Gastroesophageal sphincter (tissue), 4 donors: Measurements from ENCODE around the gene MAN1C1. TPM values are rescaled to one million over a fixed set of nuclear protein-coding genes. Genes with fewer than 3 reads are reported as not detected.

Experiments
- ATAC-seq: fragments of 150-250 bp; one replicate; pipeline ENCODE4 v1.9.1; 2016; ENCODE audit warnings: mild to moderate bottlenecking, moderate library complexity
- H3K27ac ChIP-seq, 4 donors: fragments of 200-600 bp; sonication (generic) in 3 of 4; 1 replicate in 3 of 4; 2 replicates in 1 of 4; pipeline ENCODE4 v1.5.1; 2016 to 2019
- H3K27me3 ChIP-seq: fragments of 200-600 bp; sonication (generic); one replicate; pipeline ENCODE4 v1.5.1; 2019
- H3K36me3 ChIP-seq, 2 donors: fragments of 200-600 bp; sonication (generic); one replicate each; pipeline ENCODE4 v1.5.1; 2019; ENCODE audit warnings: control low read depth in 1 of 2
- H3K4me1 ChIP-seq, 3 donors: fragments of 200-600 bp; sonication (generic); 1 replicate in 2 of 3; 2 replicates in 1 of 3; pipeline ENCODE4 v1.5.1; 2016 to 2019; ENCODE audit warnings: control low read depth in 2 of 3
- H3K4me3 ChIP-seq, 2 donors: fragments of 200-600 bp; sonication (generic); one replicate each; pipeline ENCODE4 v1.5.1; 2019; ENCODE audit warnings: mild to moderate bottlenecking in 1 of 2, moderate library complexity in 1 of 2
- H3K9me3 ChIP-seq, 3 donors: fragments of 200-600 bp; sonication (generic); one replicate each; pipeline ENCODE4 v1.5.1; 2017 to 2019; ENCODE audit warnings: control low read depth in 2 of 3
- CTCF ChIP-seq, 4 experiments: fragments of 200-600 bp in 2 of 4; fragments of 450-650 bp in 2 of 4; sonication (generic) in 1 of 4; IDR thresholded peaks; one replicate each; pipeline ENCODE4 v1.5.1; 2017 to 2019; ENCODE audit warnings: antibody characterized with exemption in 4 of 4, mild to moderate bottlenecking in 2 of 4, moderate library complexity in 2 of 4
- EP300 ChIP-seq: sonication (generic); formaldehyde crosslinking; IDR thresholded peaks from one replicate; pipeline ENCODE4 v1.6.1; 2017; ENCODE audit warnings: antibody characterized with exemption, mild to moderate bottlenecking
- POLR2A ChIP-seq, 2 donors: fragments of 450-650 bp; IDR thresholded peaks; one replicate each; pipeline ENCODE4 v1.6.1; 2017; ENCODE audit warnings: antibody characterized with exemption in 2 of 2, mild to moderate bottlenecking in 2 of 2, moderate library complexity in 1 of 2
- POLR2AphosphoS5 ChIP-seq: sonication (generic); formaldehyde crosslinking; IDR thresholded peaks from one replicate; pipeline ENCODE4 v1.6.1; 2017; ENCODE audit warnings: antibody characterized with exemption
- WGBS, 2 donors: methylation state at CpG; one replicate each; pipeline ENCODE4 v1.1.5; 2018; ENCODE audit warnings: low coverage in 1 of 2; 5-methylcytosine and 5-hydroxymethylcytosine counted together
- total RNA-seq, 4 donors: library from RNA; depleted of rRNA; stranded (reverse); fragments of >200 nt; gene quantifications; one replicate each; pipeline ENCODE4 v1.1.0, GENCODE V29; 2016

MAN1C1 gene
- total RNA-seq, 4 donors from 2014 or later: 20.0 to 38.1 (median 27.8) TPM

GRCh38 chr1:25768999-25769398, 152.4 kb downstream of the MAN1C1 start:
- Histone ChIP-seq H3K27ac (no peak overlapping the region), H3K9me3 (no peaks in the 10 kb centered on the region), H3K27me3 (no peaks in the 10 kb centered on the region), H3K36me3 (peaks cover 0 to 66% of the 10 kb centered on the region in 2 donors), H3K4me1 (peaks cover 0 to 23% (median 4%) of the 10 kb centered on the region in 3 donors), H3K4me3 (no peak overlapping the region)
- no peak for ATAC-seq
- TF ChIP-seq POLR2AphosphoS5: no peak
- TF ChIP-seq EP300: no peak
- no peak for TF ChIP-seq POLR2A (IDR thresholded peaks at IDR 0.05)
- no peak for TF ChIP-seq CTCF (IDR thresholded peaks at IDR 0.05)
- WGBS, 2 donors: 89 to 100% methylated on average over 2 of the region's 2 CpGs

GRCh38 chr1:25769625-25770383, 153.2 kb downstream of the MAN1C1 start:
- no peak overlapping the region for H3K4me3 ChIP-seq
- H3K27ac ChIP-seq: peak overlapping the region in 1 of 4 donors; percentile 14
- H3K9me3 ChIP-seq: no peaks in the 10 kb centered on the region
- ATAC-seq: no peak
- whole genome bisulfite sequencing, 2 donors: 66 to 96% methylated on average over 3 to 10 of the region's 27 CpGs
- H3K36me3 ChIP-seq: peaks cover 0 to 66% of the 10 kb centered on the region in 2 donors
- TF ChIP-seq EP300 (no peak), CTCF (IDR thresholded peaks at IDR 0.05) (no peak), POLR2AphosphoS5 (no peak), POLR2A (IDR thresholded peaks at IDR 0.05) (no peak)
- H3K27me3 ChIP-seq: no peaks in the 10 kb centered on the region
- H3K4me1 ChIP-seq: peaks cover 0 to 23% (median 4%) of the 10 kb centered on the region in 3 donors

GRCh38 chr1:25770541-25771220, 154.1 kb downstream of the MAN1C1 start:
- WGBS, 2 donors: 43 to 59% methylated on average over 3 to 9 of the region's 14 CpGs
- Histone ChIP-seq H3K9me3 (no peaks in the 10 kb centered on the region), H3K27ac (peak overlapping the region in 3 of 4 donors; percentile 14 to 60 (median 46)), H3K4me1 (peaks cover 0 to 23% (median 4%) of the 10 kb centered on the region in 3 donors), H3K36me3 (peaks cover 0 to 64% of the 10 kb centered on the region in 2 donors), H3K27me3 (no peaks in the 10 kb centered on the region), H3K4me3 (no peak overlapping the region)
- no peak for ATAC-seq
- TF ChIP-seq EP300 (no peak), POLR2A (IDR thresholded peaks at IDR 0.05) (no peak), POLR2AphosphoS5 (no peak), CTCF (IDR thresholded peaks at IDR 0.05) (no peak)

- Histone ChIP-seq H3K9me3 (no peaks in the 10 kb centered on the region), H3K36me3 (peaks cover 0 to 71% of the 10 kb centered on the region in 2 donors), H3K27ac (peak overlapping the region in 3 of 4 donors; percentile 14 to 60 (median 46)), H3K27me3 (no peaks in the 10 kb centered on the region), H3K4me3 (no peak overlapping the region), H3K4me1 (peaks cover 0 to 23% (median 4%) of the 10 kb centered on the region in 3 donors)
- TF ChIP-seq POLR2A (IDR thresholded peaks at IDR 0.05) (no peak), CTCF (IDR thresholded peaks at IDR 0.05) (no peak), POLR2AphosphoS5 (no peak), EP300 (no peak)
- 50 to 60% methylated on average over 1 to 22 of the region's 34 CpGs for WGBS, 2 donors
- peak; percentile 26 for ATAC-seq
Observed at GRCh38 chr1:25771221-25772114, 154.9 kb downstream of the MAN1C1 start.
